ENCODE results near the gene CXCL8.

The CXCL8 gene

DNA sequence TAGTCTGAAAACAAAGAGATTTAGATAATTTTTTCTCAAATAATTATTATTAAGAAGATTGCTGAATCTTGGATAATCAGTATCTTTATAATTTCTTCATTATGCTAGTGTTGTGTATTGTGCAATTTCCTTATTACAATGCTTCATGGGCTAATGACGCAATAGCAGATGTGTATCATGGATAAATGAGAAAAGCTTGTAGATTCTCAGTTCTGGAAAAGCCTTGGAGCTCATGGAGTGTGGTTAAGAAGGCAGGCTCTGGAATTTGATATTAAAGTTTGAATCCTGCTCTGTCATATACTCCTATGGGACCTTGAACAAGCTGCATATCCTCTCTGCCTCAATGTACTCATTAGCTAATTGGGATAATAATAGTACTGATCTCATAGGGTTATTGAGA, 18.9 kb upstream of the CXCL8 start:
- Histone ChIP-seq H3K9me3 (ENCODE audit: low read length) (no peaks in the 10 kb centered on the region), H3K9ac (ENCODE audit: low read length) (no peak overlapping the region), H3K27ac (ENCODE audit: low read depth, low read length) (no peak overlapping the region), H3K4me3 (ENCODE audit: low read depth in 1 of 2, low read length in 2 of 2) (no peak overlapping the region), H3K4me1 (ENCODE audit: insufficient read depth, low read length) (no peaks in the 10 kb centered on the region), H3K36me3 (ENCODE audit: insufficient read depth, low read length) (no peaks in the 10 kb centered on the region), H3K27me3 (ENCODE audit: control insufficient read depth in 1 of 2, insufficient read depth in 2 of 2, low read length in 2 of 2) (no peaks in the 10 kb centered on the region)

- Histone ChIP-seq H3K4me1 (ENCODE audit: insufficient read depth, low read length) (no peaks in the 10 kb centered on the region), H3K9ac (ENCODE audit: low read length) (no peak overlapping the region), H3K27me3 (ENCODE audit: control insufficient read depth in 1 of 2, insufficient read depth in 2 of 2, low read length in 2 of 2) (no peaks in the 10 kb centered on the region), H3K36me3 (ENCODE audit: insufficient read depth, low read length) (no peaks in the 10 kb centered on the region), H3K9me3 (ENCODE audit: low read length) (no peaks in the 10 kb centered on the region), H3K27ac (ENCODE audit: low read depth, low read length) (no peak overlapping the region), H3K4me3 (ENCODE audit: low read depth in 1 of 2, low read length in 2 of 2) (no peak overlapping the region)
Observed at GRCh38 chr4:73721909-73722308, 18.5 kb upstream of the CXCL8 start.

DNA sequence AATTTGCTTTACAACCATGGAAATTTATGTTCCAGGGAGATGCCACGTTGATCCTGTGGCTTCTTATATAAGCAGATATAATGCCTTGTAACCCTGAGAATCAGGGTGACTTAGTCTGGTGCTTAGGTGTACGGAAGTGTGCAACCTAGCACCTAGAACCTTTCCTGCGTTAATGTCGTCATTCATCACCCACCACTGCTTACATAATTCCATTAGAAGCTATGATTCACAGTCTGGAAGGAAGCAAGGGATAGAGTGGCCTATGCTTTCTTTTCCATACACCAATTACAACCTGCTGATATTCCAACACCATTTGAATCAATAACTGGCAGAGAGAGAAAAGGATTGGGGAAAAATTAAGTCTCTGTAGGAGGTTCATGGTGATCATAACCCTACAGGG, 17.3 kb upstream of the CXCL8 start:
- no peaks in the 10 kb centered on the region for H3K36me3 ChIP-seq (ENCODE audit: insufficient read depth, low read length)
- no peaks in the 10 kb centered on the region for H3K4me1 ChIP-seq (ENCODE audit: insufficient read depth, low read length)
- no peak overlapping the region for H3K9ac ChIP-seq (ENCODE audit: low read length)
- H3K4me3 ChIP-seq (ENCODE audit: low read depth in 1 of 2, low read length in 2 of 2) = no peak overlapping the region
- no peaks in the 10 kb centered on the region for H3K9me3 ChIP-seq (ENCODE audit: low read length)
- no peaks in the 10 kb centered on the region for H3K27me3 ChIP-seq (ENCODE audit: control insufficient read depth in 1 of 2, insufficient read depth in 2 of 2, low read length in 2 of 2)
- H3K27ac ChIP-seq (ENCODE audit: low read depth, low read length) = no peak overlapping the region

GRCh38 chr4:73723928-73724327, 16.4 kb upstream of the CXCL8 start:
- Histone ChIP-seq H3K27ac (ENCODE audit: low read depth, low read length) (no peak overlapping the region), H3K9ac (ENCODE audit: low read length) (no peak overlapping the region), H3K27me3 (ENCODE audit: control insufficient read depth in 1 of 2, insufficient read depth in 2 of 2, low read length in 2 of 2) (no peaks in the 10 kb centered on the region), H3K36me3 (ENCODE audit: insufficient read depth, low read length) (no peaks in the 10 kb centered on the region), H3K4me1 (ENCODE audit: insufficient read depth, low read length) (no peaks in the 10 kb centered on the region), H3K9me3 (ENCODE audit: low read length) (no peaks in the 10 kb centered on the region), H3K4me3 (ENCODE audit: low read depth in 1 of 2, low read length in 2 of 2) (no peak overlapping the region)

DNA sequence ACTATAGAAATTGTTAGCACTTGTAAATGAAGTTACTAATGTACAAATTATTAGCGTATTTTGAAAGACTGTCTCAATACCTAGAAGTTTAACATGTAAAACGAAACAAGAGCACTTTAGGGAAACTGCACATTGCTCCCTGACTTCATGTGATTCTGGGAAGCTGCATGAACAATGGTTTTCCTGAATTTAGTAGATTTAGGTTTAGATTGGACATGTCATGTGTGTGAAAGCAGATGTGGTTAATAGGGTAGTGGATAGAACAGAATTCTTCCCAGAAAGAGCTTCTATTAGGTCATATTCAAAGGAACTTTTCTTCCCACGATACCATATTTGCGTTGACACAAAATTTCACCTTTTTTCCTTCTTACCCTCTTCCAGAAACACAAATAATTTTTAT, 14.9 kb upstream of the CXCL8 start:
- H3K9me3 ChIP-seq (ENCODE audit: low read length) = no peaks in the 10 kb centered on the region
- no peak overlapping the region for H3K27ac ChIP-seq (ENCODE audit: low read depth, low read length)
- no peaks in the 10 kb centered on the region for H3K27me3 ChIP-seq (ENCODE audit: control insufficient read depth in 1 of 2, insufficient read depth in 2 of 2, low read length in 2 of 2)
- H3K4me1 ChIP-seq (ENCODE audit: insufficient read depth, low read length) = no peaks in the 10 kb centered on the region
- no peak overlapping the region for H3K4me3 ChIP-seq (ENCODE audit: low read depth in 1 of 2, low read length in 2 of 2)
- H3K9ac ChIP-seq (ENCODE audit: low read length) = no peak overlapping the region
- no peaks in the 10 kb centered on the region for H3K36me3 ChIP-seq (ENCODE audit: insufficient read depth, low read length)

- Histone ChIP-seq H3K4me1 (ENCODE audit: insufficient read depth, low read length) (no peaks in the 10 kb centered on the region), H3K9ac (ENCODE audit: low read length) (no peak overlapping the region), H3K9me3 (ENCODE audit: low read length) (no peaks in the 10 kb centered on the region), H3K36me3 (ENCODE audit: insufficient read depth, low read length) (no peaks in the 10 kb centered on the region), H3K27me3 (ENCODE audit: control insufficient read depth in 1 of 2, insufficient read depth in 2 of 2, low read length in 2 of 2) (no peaks in the 10 kb centered on the region), H3K27ac (ENCODE audit: low read depth, low read length) (no peak overlapping the region), H3K4me3 (ENCODE audit: low read depth in 1 of 2, low read length in 2 of 2) (no peak overlapping the region)
Observed at GRCh38 chr4:73725985-73726384, 14.4 kb upstream of the CXCL8 start.

DNA sequence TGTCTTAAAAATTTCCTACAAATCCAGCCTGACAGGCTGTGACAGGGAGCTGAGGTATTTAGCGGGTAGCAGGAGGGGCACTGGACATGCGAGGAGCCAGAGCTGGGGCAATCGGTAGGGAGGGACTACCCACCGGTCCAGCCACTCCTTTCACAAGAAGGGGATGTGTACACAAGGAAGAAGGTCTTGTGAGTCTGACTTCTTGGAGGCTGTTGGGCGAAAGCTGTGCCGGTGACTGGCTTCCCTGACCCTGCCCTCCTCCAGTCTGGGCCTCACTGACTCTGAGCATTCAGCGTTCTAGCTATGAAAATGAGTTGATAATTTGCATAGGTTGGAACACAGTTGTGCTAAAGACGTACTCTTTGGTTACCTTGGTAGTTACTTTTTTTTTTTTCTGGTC, 12.7 kb upstream of the CXCL8 start:
- Histone ChIP-seq H3K36me3 (ENCODE audit: insufficient read depth, low read length) (no peaks in the 10 kb centered on the region), H3K4me3 (ENCODE audit: low read depth in 1 of 2, low read length in 2 of 2) (no peak overlapping the region), H3K4me1 (ENCODE audit: insufficient read depth, low read length) (no peaks in the 10 kb centered on the region), H3K27me3 (ENCODE audit: control insufficient read depth in 1 of 2, insufficient read depth in 2 of 2, low read length in 2 of 2) (no peaks in the 10 kb centered on the region), H3K9me3 (ENCODE audit: low read length) (no peaks in the 10 kb centered on the region), H3K9ac (ENCODE audit: low read length) (no peak overlapping the region), H3K27ac (ENCODE audit: low read depth, low read length) (no peak overlapping the region)

GRCh38 chr4:73728091-73728741, 12.2 kb upstream of the CXCL8 start:
- Histone ChIP-seq H3K9ac (ENCODE audit: low read length) (no peak overlapping the region), H3K27ac (ENCODE audit: low read depth, low read length) (no peak overlapping the region), H3K27me3 (ENCODE audit: control insufficient read depth in 1 of 2, insufficient read depth in 2 of 2, low read length in 2 of 2) (no peaks in the 10 kb centered on the region)

GRCh38 chr4:73729534-73730165, 10.7 kb upstream of the CXCL8 start:
- H3K9me3 ChIP-seq (ENCODE audit: low read length) = no peaks in the 10 kb centered on the region
- no peak overlapping the region for H3K27ac ChIP-seq (ENCODE audit: low read depth, low read length)

More at GRCh38 chr4:73728091-73728741, 12.2 kb upstream of the CXCL8 start:
- Histone ChIP-seq H3K36me3 (ENCODE audit: insufficient read depth, low read length) (no peaks in the 10 kb centered on the region), H3K9me3 (ENCODE audit: low read length) (no peaks in the 10 kb centered on the region), H3K4me1 (ENCODE audit: insufficient read depth, low read length) (no peaks in the 10 kb centered on the region), H3K4me3 (ENCODE audit: low read depth in 1 of 2, low read length in 2 of 2) (no peak overlapping the region)

DNA sequence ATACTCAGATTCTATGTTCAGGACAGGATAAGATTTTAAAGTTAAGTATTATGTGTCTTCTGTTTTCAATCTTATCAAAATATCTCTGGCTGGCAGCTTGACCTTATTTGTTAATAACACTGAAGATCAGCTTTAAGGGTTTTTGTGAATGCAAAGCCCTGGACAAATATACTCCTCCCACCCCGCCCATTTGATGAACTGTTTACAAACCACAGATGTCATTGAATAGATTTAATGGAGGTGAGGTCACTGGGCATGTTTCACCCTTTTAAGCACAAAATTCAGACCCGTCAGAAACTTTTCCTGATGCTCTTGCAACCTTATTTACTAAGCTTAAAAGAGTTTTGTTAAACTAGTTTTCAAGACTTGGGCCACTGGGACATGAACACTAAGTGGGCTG, 10.1 kb upstream of the CXCL8 start:
- no peaks in the 10 kb centered on the region for H3K27me3 ChIP-seq (ENCODE audit: control insufficient read depth in 1 of 2, insufficient read depth in 2 of 2, low read length in 2 of 2)
- H3K36me3 ChIP-seq (ENCODE audit: insufficient read depth, low read length) = no peaks in the 10 kb centered on the region
- H3K4me3 ChIP-seq (ENCODE audit: low read depth in 1 of 2, low read length in 2 of 2) = no peak overlapping the region
- H3K9me3 ChIP-seq (ENCODE audit: low read length) = no peaks in the 10 kb centered on the region
- H3K9ac ChIP-seq (ENCODE audit: low read length) = no peak overlapping the region
- H3K4me1 ChIP-seq (ENCODE audit: insufficient read depth, low read length) = peaks cover 4% of the 10 kb centered on the region
- H3K27ac ChIP-seq (ENCODE audit: low read depth, low read length) = no peak overlapping the region

More at GRCh38 chr4:73729534-73730165, 10.7 kb upstream of the CXCL8 start:
- no peak overlapping the region for H3K4me3 ChIP-seq (ENCODE audit: low read depth in 1 of 2, low read length in 2 of 2)
- no peak overlapping the region for H3K9ac ChIP-seq (ENCODE audit: low read length)
- peaks cover under 1% of the 10 kb centered on the region for H3K4me1 ChIP-seq (ENCODE audit: insufficient read depth, low read length)
- no peaks in the 10 kb centered on the region for H3K27me3 ChIP-seq (ENCODE audit: control insufficient read depth in 1 of 2, insufficient read depth in 2 of 2, low read length in 2 of 2)
- H3K36me3 ChIP-seq (ENCODE audit: insufficient read depth, low read length) = no peaks in the 10 kb centered on the region

DNA sequence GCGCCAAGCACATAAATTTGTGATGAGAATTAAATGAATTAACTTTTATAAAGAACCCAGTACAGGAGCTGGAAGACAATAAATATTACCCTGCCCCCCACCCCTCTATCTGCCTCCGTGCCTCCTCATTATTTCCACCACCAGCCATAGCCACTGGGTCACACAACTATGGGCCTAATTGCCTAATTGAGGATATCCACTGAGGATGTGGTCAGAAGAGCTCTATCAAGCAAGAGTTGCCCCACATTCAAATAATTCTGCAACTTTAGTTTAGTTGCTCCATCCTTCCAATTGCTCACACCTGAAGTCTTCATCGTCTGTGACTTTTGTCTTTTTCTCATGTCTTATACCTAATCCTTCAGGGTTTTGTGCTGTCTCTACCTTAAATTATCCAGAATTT, 9.5 kb upstream of the CXCL8 start:
- H3K27me3 ChIP-seq (ENCODE audit: control insufficient read depth in 1 of 2, insufficient read depth in 2 of 2, low read length in 2 of 2) = no peaks in the 10 kb centered on the region
- H3K9ac ChIP-seq (ENCODE audit: low read length) = no peak overlapping the region
- no peak overlapping the region for H3K4me3 ChIP-seq (ENCODE audit: low read depth in 1 of 2, low read length in 2 of 2)
- no peaks in the 10 kb centered on the region for H3K36me3 ChIP-seq (ENCODE audit: insufficient read depth, low read length)
- peaks cover 4% of the 10 kb centered on the region for H3K4me1 ChIP-seq (ENCODE audit: insufficient read depth, low read length)
- H3K9me3 ChIP-seq (ENCODE audit: low read length) = no peaks in the 10 kb centered on the region
- no peak overlapping the region for H3K27ac ChIP-seq (ENCODE audit: low read depth, low read length)

Measured in muscle layer of colon (tissue), 2 donors.